Epithelial cell of alveolus of lung (primary cell): ENCODE results near the gene HACE1. TPM values are rescaled to one million over a fixed set of nuclear protein-coding genes. Genes with fewer than 3 reads are reported as not detected.

Experiments
- total RNA-seq: library from RNA; depleted of rRNA; stranded (reverse); fragments of >200 nt; gene quantifications from 2 replicates; pipeline ENCODE4 v1.2.1, GENCODE V29; 2015

Gene HACE1
- total RNA-seq, result 8.8 and 11.3 TPM in 2 replicates

GRCh38 chr6:104859225-104860146, at the start of gene HACE1:
Gene HACE1, minus strand, starts transcription at chr6:104859919. Its CDS starts 277 bp downstream, at chr6:104859642.

Other genes with a start within 250 kb of the HACE1 start
- gene LIN28B, start 97.2 kb upstream of the HACE1 start, total RNA-seq, result not detected in 2 replicates